WTC11 (cell line): ENCODE results near the gene POLG.

Experiments used
- ATF3 ChIP-seq: sonication (generic); formaldehyde crosslinking; conservative IDR thresholded peaks from 2 replicates; pipeline ENCODE4 v1.8.1; 2022; ENCODE audit warnings: mild to moderate bottlenecking, missing genetic modification reagents
- CBFB ChIP-seq: sonication (generic); formaldehyde crosslinking; IDR thresholded peaks from 2 replicates; pipeline ENCODE4 v1.8.1; 2022; ENCODE audit warnings: mild to moderate bottlenecking, low read depth, missing genetic modification reagents
- USF2 ChIP-seq: sonication (generic); formaldehyde crosslinking; IDR thresholded peaks from 2 replicates; pipeline ENCODE4 v1.8.1; 2023; ENCODE audit warnings: mild to moderate bottlenecking, missing genetic modification reagents, moderate library complexity
- ZNF232 ChIP-seq: sonication (generic); formaldehyde crosslinking; IDR thresholded peaks from 2 replicates; pipeline ENCODE4 v1.8.0; 2022; ENCODE audit warnings: mild to moderate bottlenecking, missing genetic modification reagents
- ZNF416 ChIP-seq: fragments of 250-450 bp; sonication (Bioruptor Pico); IDR thresholded peaks from 2 replicates; pipeline ENCODE4 v1.9.0; 2021; ENCODE audit warnings: mild to moderate bottlenecking, inconsistent platforms
- TF ChIP-seq, protein P1 (sequence below): fragments of 200-600 bp; IDR thresholded peaks from 2 replicates; pipeline ENCODE4 v1.8.0; 2022; ENCODE audit warnings: antibody characterized with exemption
- TF ChIP-seq, protein P2 (sequence below): fragments of 250-450 bp; sonication (Bioruptor Pico); IDR thresholded peaks from 2 replicates; pipeline ENCODE4 v1.9.0; 2021; ENCODE audit warnings: mild to moderate bottlenecking
- TF ChIP-seq, protein P3 (sequence below): sonication (generic); formaldehyde crosslinking; IDR thresholded peaks from 2 replicates; pipeline ENCODE4 v1.8.0; 2022; ENCODE audit warnings: mild to moderate bottlenecking, missing genetic modification reagents
- TF ChIP-seq, protein P4 (sequence below): sonication (generic); formaldehyde crosslinking; conservative IDR thresholded peaks from 2 replicates; pipeline ENCODE4 v1.8.1; 2023; ENCODE audit warnings: mild to moderate bottlenecking, low read depth, missing genetic modification reagents, moderate library complexity
- TF ChIP-seq, protein P5 (sequence below): sonication (generic); formaldehyde crosslinking; IDR thresholded peaks from 2 replicates; pipeline ENCODE4 v1.8.1; 2023; ENCODE audit warnings: mild to moderate bottlenecking, missing genetic modification reagents
- TF ChIP-seq, protein P6 (sequence below): sonication (generic); formaldehyde crosslinking; IDR thresholded peaks from 2 replicates; pipeline ENCODE4 v1.8.0; 2022; ENCODE audit warnings: mild to moderate bottlenecking, missing genetic modification reagents
- TF ChIP-seq, protein P7 (sequence below): sonication (generic); formaldehyde crosslinking; IDR thresholded peaks from 2 replicates; pipeline ENCODE4 v1.8.1; 2022; ENCODE audit warnings: missing genetic modification reagents, borderline replicate concordance
- TF ChIP-seq, protein P8 (sequence below): sonication (generic); formaldehyde crosslinking; IDR thresholded peaks from 2 replicates; pipeline ENCODE4 v1.8.1; 2023; ENCODE audit warnings: mild to moderate bottlenecking, missing genetic modification reagents, borderline replicate concordance

DNA sequence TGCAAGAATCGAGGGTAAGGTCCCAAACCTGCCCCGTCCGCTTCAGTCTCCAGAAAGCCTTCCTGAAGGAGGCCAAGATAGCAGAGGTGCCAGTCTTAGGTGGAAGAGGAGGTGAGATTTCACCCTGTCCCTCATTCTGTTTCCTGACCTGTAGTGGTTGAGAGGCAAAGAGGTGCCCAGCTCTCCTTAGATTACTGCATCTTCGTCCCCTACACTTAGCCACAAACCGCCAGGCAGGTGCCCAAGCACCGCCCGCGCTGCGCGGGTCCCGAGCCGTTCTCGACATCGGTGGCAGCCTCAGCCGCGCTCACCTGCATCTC is 23.8 kb upstream of the POLG start:
- TF ChIP-seq, protein P1, sequence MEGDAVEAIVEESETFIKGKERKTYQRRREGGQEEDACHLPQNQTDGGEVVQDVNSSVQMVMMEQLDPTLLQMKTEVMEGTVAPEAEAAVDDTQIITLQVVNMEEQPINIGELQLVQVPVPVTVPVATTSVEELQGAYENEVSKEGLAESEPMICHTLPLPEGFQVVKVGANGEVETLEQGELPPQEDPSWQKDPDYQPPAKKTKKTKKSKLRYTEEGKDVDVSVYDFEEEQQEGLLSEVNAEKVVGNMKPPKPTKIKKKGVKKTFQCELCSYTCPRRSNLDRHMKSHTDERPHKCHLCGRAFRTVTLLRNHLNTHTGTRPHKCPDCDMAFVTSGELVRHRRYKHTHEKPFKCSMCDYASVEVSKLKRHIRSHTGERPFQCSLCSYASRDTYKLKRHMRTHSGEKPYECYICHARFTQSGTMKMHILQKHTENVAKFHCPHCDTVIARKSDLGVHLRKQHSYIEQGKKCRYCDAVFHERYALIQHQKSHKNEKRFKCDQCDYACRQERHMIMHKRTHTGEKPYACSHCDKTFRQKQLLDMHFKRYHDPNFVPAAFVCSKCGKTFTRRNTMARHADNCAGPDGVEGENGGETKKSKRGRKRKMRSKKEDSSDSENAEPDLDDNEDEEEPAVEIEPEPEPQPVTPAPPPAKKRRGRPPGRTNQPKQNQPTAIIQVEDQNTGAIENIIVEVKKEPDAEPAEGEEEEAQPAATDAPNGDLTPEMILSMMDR, result no peak
- TF ChIP-seq ATF3 (CRISPR knock-in tag) (no peak), USF2 (CRISPR knock-in tag) (no peak), ZNF232 (CRISPR knock-in tag) (no peak), ZNF416 (no peak), CBFB (CRISPR knock-in tag) (no peak)
- TF ChIP-seq, protein P2, sequence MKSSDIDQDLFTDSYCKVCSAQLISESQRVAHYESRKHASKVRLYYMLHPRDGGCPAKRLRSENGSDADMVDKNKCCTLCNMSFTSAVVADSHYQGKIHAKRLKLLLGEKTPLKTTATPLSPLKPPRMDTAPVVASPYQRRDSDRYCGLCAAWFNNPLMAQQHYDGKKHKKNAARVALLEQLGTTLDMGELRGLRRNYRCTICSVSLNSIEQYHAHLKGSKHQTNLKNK (CRISPR knock-in tag), result no peak
- TF ChIP-seq, protein P3, sequence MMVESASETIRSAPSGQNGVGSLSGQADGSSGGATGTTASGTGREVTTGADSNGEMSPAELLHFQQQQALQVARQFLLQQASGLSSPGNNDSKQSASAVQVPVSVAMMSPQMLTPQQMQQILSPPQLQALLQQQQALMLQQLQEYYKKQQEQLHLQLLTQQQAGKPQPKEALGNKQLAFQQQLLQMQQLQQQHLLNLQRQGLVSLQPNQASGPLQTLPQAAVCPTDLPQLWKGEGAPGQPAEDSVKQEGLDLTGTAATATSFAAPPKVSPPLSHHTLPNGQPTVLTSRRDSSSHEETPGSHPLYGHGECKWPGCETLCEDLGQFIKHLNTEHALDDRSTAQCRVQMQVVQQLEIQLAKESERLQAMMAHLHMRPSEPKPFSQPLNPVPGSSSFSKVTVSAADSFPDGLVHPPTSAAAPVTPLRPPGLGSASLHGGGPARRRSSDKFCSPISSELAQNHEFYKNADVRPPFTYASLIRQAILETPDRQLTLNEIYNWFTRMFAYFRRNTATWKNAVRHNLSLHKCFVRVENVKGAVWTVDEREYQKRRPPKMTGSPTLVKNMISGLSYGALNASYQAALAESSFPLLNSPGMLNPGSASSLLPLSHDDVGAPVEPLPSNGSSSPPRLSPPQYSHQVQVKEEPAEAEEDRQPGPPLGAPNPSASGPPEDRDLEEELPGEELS (CRISPR knock-in tag), result no peak
- TF ChIP-seq, protein P4, sequence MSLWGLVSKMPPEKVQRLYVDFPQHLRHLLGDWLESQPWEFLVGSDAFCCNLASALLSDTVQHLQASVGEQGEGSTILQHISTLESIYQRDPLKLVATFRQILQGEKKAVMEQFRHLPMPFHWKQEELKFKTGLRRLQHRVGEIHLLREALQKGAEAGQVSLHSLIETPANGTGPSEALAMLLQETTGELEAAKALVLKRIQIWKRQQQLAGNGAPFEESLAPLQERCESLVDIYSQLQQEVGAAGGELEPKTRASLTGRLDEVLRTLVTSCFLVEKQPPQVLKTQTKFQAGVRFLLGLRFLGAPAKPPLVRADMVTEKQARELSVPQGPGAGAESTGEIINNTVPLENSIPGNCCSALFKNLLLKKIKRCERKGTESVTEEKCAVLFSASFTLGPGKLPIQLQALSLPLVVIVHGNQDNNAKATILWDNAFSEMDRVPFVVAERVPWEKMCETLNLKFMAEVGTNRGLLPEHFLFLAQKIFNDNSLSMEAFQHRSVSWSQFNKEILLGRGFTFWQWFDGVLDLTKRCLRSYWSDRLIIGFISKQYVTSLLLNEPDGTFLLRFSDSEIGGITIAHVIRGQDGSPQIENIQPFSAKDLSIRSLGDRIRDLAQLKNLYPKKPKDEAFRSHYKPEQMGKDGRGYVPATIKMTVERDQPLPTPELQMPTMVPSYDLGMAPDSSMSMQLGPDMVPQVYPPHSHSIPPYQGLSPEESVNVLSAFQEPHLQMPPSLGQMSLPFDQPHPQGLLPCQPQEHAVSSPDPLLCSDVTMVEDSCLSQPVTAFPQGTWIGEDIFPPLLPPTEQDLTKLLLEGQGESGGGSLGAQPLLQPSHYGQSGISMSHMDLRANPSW, result no peak
- TF ChIP-seq, protein P5, sequence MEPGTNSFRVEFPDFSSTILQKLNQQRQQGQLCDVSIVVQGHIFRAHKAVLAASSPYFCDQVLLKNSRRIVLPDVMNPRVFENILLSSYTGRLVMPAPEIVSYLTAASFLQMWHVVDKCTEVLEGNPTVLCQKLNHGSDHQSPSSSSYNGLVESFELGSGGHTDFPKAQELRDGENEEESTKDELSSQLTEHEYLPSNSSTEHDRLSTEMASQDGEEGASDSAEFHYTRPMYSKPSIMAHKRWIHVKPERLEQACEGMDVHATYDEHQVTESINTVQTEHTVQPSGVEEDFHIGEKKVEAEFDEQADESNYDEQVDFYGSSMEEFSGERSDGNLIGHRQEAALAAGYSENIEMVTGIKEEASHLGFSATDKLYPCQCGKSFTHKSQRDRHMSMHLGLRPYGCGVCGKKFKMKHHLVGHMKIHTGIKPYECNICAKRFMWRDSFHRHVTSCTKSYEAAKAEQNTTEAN, result no peak
- TF ChIP-seq, protein P6, sequence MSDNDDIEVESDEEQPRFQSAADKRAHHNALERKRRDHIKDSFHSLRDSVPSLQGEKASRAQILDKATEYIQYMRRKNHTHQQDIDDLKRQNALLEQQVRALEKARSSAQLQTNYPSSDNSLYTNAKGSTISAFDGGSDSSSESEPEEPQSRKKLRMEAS (CRISPR knock-in tag), result no peak
- TF ChIP-seq, protein P7, sequence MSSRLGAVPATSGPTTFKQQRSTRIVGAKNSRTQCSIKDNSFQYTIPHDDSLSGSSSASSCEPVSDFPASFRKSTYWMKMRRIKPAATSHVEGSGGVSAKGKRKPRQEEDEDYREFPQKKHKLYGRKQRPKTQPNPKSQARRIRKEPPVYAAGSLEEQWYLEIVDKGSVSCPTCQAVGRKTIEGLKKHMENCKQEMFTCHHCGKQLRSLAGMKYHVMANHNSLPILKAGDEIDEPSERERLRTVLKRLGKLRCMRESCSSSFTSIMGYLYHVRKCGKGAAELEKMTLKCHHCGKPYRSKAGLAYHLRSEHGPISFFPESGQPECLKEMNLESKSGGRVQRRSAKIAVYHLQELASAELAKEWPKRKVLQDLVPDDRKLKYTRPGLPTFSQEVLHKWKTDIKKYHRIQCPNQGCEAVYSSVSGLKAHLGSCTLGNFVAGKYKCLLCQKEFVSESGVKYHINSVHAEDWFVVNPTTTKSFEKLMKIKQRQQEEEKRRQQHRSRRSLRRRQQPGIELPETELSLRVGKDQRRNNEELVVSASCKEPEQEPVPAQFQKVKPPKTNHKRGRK, result no peak
- TF ChIP-seq, protein P8, sequence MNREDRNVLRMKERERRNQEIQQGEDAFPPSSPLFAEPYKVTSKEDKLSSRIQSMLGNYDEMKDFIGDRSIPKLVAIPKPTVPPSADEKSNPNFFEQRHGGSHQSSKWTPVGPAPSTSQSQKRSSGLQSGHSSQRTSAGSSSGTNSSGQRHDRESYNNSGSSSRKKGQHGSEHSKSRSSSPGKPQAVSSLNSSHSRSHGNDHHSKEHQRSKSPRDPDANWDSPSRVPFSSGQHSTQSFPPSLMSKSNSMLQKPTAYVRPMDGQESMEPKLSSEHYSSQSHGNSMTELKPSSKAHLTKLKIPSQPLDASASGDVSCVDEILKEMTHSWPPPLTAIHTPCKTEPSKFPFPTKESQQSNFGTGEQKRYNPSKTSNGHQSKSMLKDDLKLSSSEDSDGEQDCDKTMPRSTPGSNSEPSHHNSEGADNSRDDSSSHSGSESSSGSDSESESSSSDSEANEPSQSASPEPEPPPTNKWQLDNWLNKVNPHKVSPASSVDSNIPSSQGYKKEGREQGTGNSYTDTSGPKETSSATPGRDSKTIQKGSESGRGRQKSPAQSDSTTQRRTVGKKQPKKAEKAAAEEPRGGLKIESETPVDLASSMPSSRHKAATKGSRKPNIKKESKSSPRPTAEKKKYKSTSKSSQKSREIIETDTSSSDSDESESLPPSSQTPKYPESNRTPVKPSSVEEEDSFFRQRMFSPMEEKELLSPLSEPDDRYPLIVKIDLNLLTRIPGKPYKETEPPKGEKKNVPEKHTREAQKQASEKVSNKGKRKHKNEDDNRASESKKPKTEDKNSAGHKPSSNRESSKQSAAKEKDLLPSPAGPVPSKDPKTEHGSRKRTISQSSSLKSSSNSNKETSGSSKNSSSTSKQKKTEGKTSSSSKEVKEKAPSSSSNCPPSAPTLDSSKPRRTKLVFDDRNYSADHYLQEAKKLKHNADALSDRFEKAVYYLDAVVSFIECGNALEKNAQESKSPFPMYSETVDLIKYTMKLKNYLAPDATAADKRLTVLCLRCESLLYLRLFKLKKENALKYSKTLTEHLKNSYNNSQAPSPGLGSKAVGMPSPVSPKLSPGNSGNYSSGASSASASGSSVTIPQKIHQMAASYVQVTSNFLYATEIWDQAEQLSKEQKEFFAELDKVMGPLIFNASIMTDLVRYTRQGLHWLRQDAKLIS (CRISPR knock-in tag), result no peak
